ENCODE data around the gene TSEN2. TPM values are rescaled to one million over a fixed set of nuclear protein-coding genes. Genes with fewer than 3 reads are reported as not detected.
A peak's percentile ranks its signal among the peaks of the same experiment; 100 is the strongest.

The TSEN2 gene
- total and polyA plus RNA-seq, 11 donors: 14.3 to 22.3 (median 18.4) TPM

DNA sequence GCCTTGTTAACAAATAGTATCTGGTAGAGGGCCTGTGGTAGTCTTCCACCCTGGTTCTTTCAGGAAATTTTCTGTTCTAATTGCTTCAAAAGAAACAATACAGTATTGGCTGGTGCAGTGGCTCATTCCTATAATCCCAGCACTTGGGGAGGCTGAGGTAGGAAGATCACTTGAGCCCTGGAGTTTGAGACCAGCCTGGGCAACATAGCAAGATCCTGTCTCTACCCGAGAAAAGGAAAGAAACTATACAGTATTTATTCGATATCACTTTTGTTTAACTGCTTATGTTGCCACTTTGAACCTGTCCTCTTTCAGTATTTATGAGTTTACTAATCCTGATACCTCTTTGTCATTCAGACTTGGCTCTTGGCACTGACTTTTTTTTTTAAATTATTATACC is 77.1 kb downstream of the TSEN2 start:
- H3K27me3 ChIP-seq: no peaks in the 10 kb centered on the region
- H3K4me3 ChIP-seq: no peak overlapping the region
- no peak for DNase-seq
- peaks cover 0 to 15% (median 6%) of the 10 kb centered on the region in 12 donors for H3K9me3 ChIP-seq
- H3K36me3 ChIP-seq: no peaks in the 10 kb centered on the region
- intact Hi-C loops (cut with DNase I): loop anchor here in 2 of 10 donors (5.0 to 10.0 kb wide), 2 partner anchors 101 to 163 kb away; partner anchors contain the start of gene RAF1 (in 1 of the 2)
- ATAC-seq: no peak
- TF ChIP-seq, protein P1, sequence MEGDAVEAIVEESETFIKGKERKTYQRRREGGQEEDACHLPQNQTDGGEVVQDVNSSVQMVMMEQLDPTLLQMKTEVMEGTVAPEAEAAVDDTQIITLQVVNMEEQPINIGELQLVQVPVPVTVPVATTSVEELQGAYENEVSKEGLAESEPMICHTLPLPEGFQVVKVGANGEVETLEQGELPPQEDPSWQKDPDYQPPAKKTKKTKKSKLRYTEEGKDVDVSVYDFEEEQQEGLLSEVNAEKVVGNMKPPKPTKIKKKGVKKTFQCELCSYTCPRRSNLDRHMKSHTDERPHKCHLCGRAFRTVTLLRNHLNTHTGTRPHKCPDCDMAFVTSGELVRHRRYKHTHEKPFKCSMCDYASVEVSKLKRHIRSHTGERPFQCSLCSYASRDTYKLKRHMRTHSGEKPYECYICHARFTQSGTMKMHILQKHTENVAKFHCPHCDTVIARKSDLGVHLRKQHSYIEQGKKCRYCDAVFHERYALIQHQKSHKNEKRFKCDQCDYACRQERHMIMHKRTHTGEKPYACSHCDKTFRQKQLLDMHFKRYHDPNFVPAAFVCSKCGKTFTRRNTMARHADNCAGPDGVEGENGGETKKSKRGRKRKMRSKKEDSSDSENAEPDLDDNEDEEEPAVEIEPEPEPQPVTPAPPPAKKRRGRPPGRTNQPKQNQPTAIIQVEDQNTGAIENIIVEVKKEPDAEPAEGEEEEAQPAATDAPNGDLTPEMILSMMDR (IDR thresholded peaks at IDR 0.05): no peak
- no peak for TF ChIP-seq POLR2A (IDR thresholded peaks at IDR 0.05)
- peaks cover 0 to 59% (median 49%) of the 10 kb centered on the region in 12 donors for H3K4me1 ChIP-seq
- WGBS, 4 donors: 86 to 95% (median 92%) methylated on average over 2 of the region's 2 CpGs
- H3K27ac ChIP-seq: peak overlapping the region in 11 of 12 donors; percentile 23 to 96 (median 59)

DNA sequence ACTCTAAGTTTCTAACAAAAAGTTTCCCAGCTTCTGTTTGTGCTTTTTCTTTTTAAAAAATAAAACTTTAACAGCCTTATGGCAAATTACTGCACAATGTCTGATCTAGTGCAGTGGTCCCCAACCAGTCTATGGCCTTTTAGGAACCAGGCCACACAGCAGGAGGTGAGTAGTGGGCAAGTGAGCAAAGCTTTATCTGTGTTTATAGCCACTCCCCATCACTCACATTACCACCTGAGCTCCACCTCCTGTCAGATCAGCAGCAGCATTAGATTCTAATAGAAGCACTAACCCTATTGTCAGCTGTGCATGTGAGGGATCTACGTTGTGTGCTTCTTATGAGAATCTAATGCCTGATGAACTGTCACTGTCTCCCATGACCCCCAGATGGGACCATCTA is 78.2 kb downstream of the TSEN2 start:
- peaks cover 0 to 59% (median 48%) of the 10 kb centered on the region in 12 donors for H3K4me1 ChIP-seq
- peak overlapping the region in 4 of 12 donors; percentile 33 to 96 (median 60) for H3K27ac ChIP-seq
- no peak overlapping the region for H3K4me3 ChIP-seq
- no peaks in the 10 kb centered on the region for H3K27me3 ChIP-seq
- DNase-seq (no peak), ATAC-seq (no peak)
- WGBS, 4 donors: 55 to 58% (median 58%) methylated on average over 1 of the region's 1 CpG
- H3K9me3 ChIP-seq: peaks cover 0 to 25% (median 9%) of the 10 kb centered on the region in 12 donors
- no peak for TF ChIP-seq POLR2A (IDR thresholded peaks at IDR 0.05)
- TF ChIP-seq, protein P1 (IDR thresholded peaks at IDR 0.05): no peak
- intact Hi-C loops (cut with DNase I): loop anchor here in 2 of 10 donors (5.0 to 10.0 kb wide), 2 partner anchors 100 to 162 kb away; partner anchors contain the start of gene RAF1 (in 1 of the 2)
- no peaks in the 10 kb centered on the region for H3K36me3 ChIP-seq

DNA sequence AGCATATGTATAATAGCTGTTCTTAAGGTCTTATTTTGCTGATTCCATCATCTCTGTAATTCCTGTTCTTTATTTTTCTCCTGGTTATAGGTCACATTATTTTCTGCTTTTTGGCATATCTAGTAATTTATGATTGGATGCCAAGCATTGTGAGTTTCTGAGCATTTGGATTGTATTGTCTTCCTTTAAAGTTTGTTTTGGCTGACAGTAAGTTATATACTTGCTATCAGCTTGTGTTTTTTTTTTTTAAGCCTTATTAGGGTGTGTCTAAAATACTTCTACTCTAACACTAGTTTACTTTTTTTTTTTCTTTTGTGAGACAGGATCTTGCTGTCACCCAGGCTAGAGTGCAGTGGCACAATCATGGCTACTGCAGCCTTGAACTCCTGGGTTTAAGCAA is 82.7 kb downstream of the TSEN2 start:
- TF ChIP-seq, protein P1 (IDR thresholded peaks at IDR 0.05): no peak
- TF ChIP-seq POLR2A (IDR thresholded peaks at IDR 0.05): no peak
- Histone ChIP-seq H3K27me3 (no peaks in the 10 kb centered on the region), H3K36me3 (peaks cover 0 to 36% (median 28%) of the 10 kb centered on the region in 9 donors), H3K27ac (no peak overlapping the region), H3K4me1 (peaks cover 0 to 29% (median 17%) of the 10 kb centered on the region in 12 donors), H3K4me3 (no peak overlapping the region), H3K9me3 (peaks cover 0 to 25% (median 9%) of the 10 kb centered on the region in 12 donors)
- DNase-seq (no peak), ATAC-seq (no peak)
- intact Hi-C loops (cut with DNase I): loop anchor here in 1 of 10 donors (10.0 kb wide), 1 partner anchor 158 kb away; no protein-coding TSS in a partner anchor

DNA sequence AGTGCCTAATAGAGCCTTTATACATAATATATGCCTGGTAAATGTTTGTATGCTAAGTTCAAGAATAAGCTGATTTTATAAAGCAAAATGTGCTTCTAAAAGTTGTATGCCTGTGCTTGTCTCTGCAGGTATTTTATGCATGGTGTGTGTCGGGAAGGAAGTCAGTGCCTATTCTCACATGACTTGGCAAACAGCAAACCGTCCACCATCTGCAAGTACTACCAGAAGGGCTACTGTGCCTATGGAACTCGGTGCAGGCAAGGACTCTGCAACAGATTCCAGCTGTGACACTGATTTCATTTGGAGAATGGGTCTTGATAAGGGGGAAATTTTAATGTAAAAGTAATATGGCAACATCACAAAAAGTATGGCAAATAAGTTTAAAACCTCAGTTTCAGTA is 84.5 kb downstream of the TSEN2 start:
- H3K36me3 ChIP-seq: peaks cover 0 to 53% (median 46%) of the 10 kb centered on the region in 9 donors
- intact Hi-C loops (cut with DNase I): loop anchor here in 1 of 10 donors (10.0 kb wide), 1 partner anchor 156 kb away; no protein-coding TSS in a partner anchor
- H3K4me3 ChIP-seq: no peak overlapping the region
- peaks cover 0 to 16% (median 6%) of the 10 kb centered on the region in 12 donors for H3K4me1 ChIP-seq
- TF ChIP-seq, protein P1 (IDR thresholded peaks at IDR 0.05): no peak
- peaks cover 0 to 25% (median 9%) of the 10 kb centered on the region in 12 donors for H3K9me3 ChIP-seq
- 44 to 70% (median 56%) methylated on average over 3 of the region's 3 CpGs for WGBS, 4 donors
- DNase-seq (no peak), ATAC-seq (peak in 2 of 4 donors; percentile 37 to 55)
- H3K27me3 ChIP-seq: no peaks in the 10 kb centered on the region
- peak overlapping the region in 1 of 12 donors; percentile 17 for H3K27ac ChIP-seq
